Endothelial cell of umbilical vein (primary cell): ENCODE results near the gene ESPN.

Source experiments
- EZH2 ChIP-seq: IDR thresholded peaks from 2 replicates; pipeline ENCODE4 v1.6.1; 2012; ENCODE audit warnings: borderline replicate concordance, low read depth, mild to moderate bottlenecking, moderate library complexity, low read length, inconsistent platforms; ENCODE audit not compliant: severe bottlenecking
- POLR2A ChIP-seq: IDR thresholded peaks from 2 replicates; pipeline ENCODE4 v1.6.1; 2012; ENCODE audit warnings: low read depth, mild to moderate bottlenecking, control low read depth, low read length
- POLR2AphosphoS5 ChIP-seq: IDR thresholded peaks from 2 replicates; pipeline ENCODE4 v1.6.1; 2012; ENCODE audit warnings: low read depth, mild to moderate bottlenecking, control low read depth, low read length, moderate library complexity; ENCODE audit not compliant: insufficient read depth
- TF ChIP-seq, protein P1 (sequence below), 2 donors: IDR thresholded peaks; 1 replicate in 1 of 2; 2 replicates in 1 of 2; pipeline ENCODE4 v1.5.1; 2011; ENCODE audit warnings: low read length in 2 of 2, mild to moderate bottlenecking in 2 of 2, moderate library complexity in 2 of 2, control low read depth in 1 of 2, inconsistent platforms in 1 of 2, low read depth in 1 of 2; ENCODE audit not compliant: insufficient read depth in 1 of 2; ENCODE audit errors: extremely low read depth in 1 of 2
- TF ChIP-seq, protein P2 (sequence below): IDR thresholded peaks from 2 replicates; pipeline ENCODE4 v1.6.1; 2011; ENCODE audit not compliant: insufficient read depth, insufficient read length

DNA sequence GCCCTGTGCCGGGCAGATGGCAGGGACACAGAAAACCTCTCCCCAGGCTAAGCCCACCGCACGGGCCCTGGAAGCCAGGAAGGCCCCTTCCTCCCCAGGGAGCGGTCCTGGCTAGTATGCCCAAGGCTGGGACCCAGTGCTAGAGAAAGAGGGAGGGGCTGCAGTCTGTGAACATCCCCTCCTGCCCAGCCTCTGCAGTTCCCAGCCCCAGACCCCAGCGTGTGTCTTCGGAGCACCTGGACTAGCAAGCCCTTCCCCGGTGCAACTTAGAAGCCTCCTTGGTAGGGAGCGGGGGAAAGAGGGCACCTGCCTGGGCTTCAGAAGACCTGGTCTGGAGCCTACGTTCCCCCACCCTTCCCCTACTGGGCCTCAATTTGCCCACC lies 64.8 kb downstream of the ESPN start:
- TF ChIP-seq POLR2A (no peak), EZH2 (no peak), POLR2AphosphoS5 (no peak)
- TF ChIP-seq, protein P1, sequence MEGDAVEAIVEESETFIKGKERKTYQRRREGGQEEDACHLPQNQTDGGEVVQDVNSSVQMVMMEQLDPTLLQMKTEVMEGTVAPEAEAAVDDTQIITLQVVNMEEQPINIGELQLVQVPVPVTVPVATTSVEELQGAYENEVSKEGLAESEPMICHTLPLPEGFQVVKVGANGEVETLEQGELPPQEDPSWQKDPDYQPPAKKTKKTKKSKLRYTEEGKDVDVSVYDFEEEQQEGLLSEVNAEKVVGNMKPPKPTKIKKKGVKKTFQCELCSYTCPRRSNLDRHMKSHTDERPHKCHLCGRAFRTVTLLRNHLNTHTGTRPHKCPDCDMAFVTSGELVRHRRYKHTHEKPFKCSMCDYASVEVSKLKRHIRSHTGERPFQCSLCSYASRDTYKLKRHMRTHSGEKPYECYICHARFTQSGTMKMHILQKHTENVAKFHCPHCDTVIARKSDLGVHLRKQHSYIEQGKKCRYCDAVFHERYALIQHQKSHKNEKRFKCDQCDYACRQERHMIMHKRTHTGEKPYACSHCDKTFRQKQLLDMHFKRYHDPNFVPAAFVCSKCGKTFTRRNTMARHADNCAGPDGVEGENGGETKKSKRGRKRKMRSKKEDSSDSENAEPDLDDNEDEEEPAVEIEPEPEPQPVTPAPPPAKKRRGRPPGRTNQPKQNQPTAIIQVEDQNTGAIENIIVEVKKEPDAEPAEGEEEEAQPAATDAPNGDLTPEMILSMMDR (IDR thresholded peaks at IDR 0.05; ENCODE audit: extremely low read depth in 1 of 2, insufficient read depth in 1 of 2, low read depth in 1 of 2, low read length in 2 of 2): no peak
- TF ChIP-seq, protein P2, sequence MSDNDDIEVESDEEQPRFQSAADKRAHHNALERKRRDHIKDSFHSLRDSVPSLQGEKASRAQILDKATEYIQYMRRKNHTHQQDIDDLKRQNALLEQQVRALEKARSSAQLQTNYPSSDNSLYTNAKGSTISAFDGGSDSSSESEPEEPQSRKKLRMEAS: no peak
